Neural cell (in vitro differentiated cells): Measurements from ENCODE around the gene RNU6-9. TPM values are rescaled to one million over a fixed set of nuclear protein-coding genes. Genes with fewer than 3 reads are reported as not detected.

ENCODE experiments used
- H2AFZ ChIP-seq: fragments of 200-600, 300-800 bp; sonication (generic), shearing (Covaris generic); 2 replicates; pipeline ENCODE4 v1.6.0; 2014; ENCODE audit warnings: low read depth, mild to moderate bottlenecking, antibody characterized with exemption, low read length, moderate library complexity
- H3F3A ChIP-seq: fragments of 200-600 bp; shearing (Covaris generic); 2 replicates; pipeline ENCODE4 v1.6.1; 2016; ENCODE audit warnings: mild to moderate bottlenecking, moderate library complexity, mixed read lengths, antibody characterized with exemption, low read length; ENCODE audit not compliant: insufficient read depth, poor library complexity, severe bottlenecking
- H3K27ac ChIP-seq: fragments of 200-600, 300-800 bp; sonication (generic), shearing (Covaris generic); 2 replicates; pipeline ENCODE4 v1.5.1; 2014; ENCODE audit warnings: mild to moderate bottlenecking, low read length, moderate library complexity
- H3K27me3 ChIP-seq: fragments of 300-800, 200-600 bp; sonication (generic), shearing (Covaris generic); 2 replicates; pipeline ENCODE4 v1.6.0; 2014; ENCODE audit warnings: mild to moderate bottlenecking, low read depth, low read length, moderate library complexity; ENCODE audit not compliant: insufficient read depth
- H3K36me3 ChIP-seq: fragments of 300-800, 200-600 bp; sonication (generic), shearing (Covaris generic); 2 replicates; pipeline ENCODE4 v1.5.1; 2014; ENCODE audit warnings: mild to moderate bottlenecking, antibody characterized with exemption, low read length, moderate library complexity; ENCODE audit not compliant: insufficient read depth
- H3K4me2 ChIP-seq: fragments of 300-800, 200-600 bp; sonication (generic), shearing (Covaris generic); 2 replicates; pipeline ENCODE4 v1.6.0; 2014; ENCODE audit warnings: mild to moderate bottlenecking, low read length
- H3K4me3 ChIP-seq: fragments of 300-800, 200-600 bp; sonication (generic), shearing (Covaris generic); 2 replicates; pipeline ENCODE4 v1.5.1; 2014; ENCODE audit warnings: mild to moderate bottlenecking, low read length, moderate library complexity
- H3K79me2 ChIP-seq: fragments of 200-600 bp; shearing (Covaris generic); replicated peaks from 2 replicates; pipeline ENCODE4 v1.6.0; 2014; ENCODE audit warnings: mild to moderate bottlenecking, low read length, moderate library complexity; ENCODE audit not compliant: insufficient read depth
- H3K9ac ChIP-seq: fragments of 300-800, 200-600 bp; sonication (generic), shearing (Covaris generic); 2 replicates; pipeline ENCODE4 v1.6.1; 2016; ENCODE audit warnings: mild to moderate bottlenecking, low read length, mixed read lengths
- H3K9me2 ChIP-seq: fragments of 200-600 bp; shearing (Covaris generic); 2 replicates; pipeline ENCODE4 v1.6.1; 2016; ENCODE audit warnings: mild to moderate bottlenecking, low read length, mixed read lengths; ENCODE audit not compliant: insufficient read depth
- H3K9me3 ChIP-seq: fragments of 200-600, 300-800 bp; sonication (generic), shearing (Covaris generic); 2 replicates; pipeline ENCODE4 v1.6.1; 2016; ENCODE audit warnings: mild to moderate bottlenecking, mixed run types, low read length, moderate library complexity, mixed read lengths
- H4K20me1 ChIP-seq: fragments of 200-600 bp; shearing (Covaris generic); 2 replicates; pipeline ENCODE4 v1.6.1; 2016; ENCODE audit warnings: mild to moderate bottlenecking, mixed run types; ENCODE audit not compliant: insufficient read depth
- EP300 ChIP-seq: fragments of 450-650 bp; conservative IDR thresholded peaks from 2 replicates; pipeline ENCODE4 v1.6.1; 2014; ENCODE audit warnings: antibody characterized with exemption, mild to moderate bottlenecking, moderate library complexity; ENCODE audit not compliant: poor library complexity, severe bottlenecking
- EZH2 ChIP-seq: fragments of 200-600, 300-800 bp; shearing (Covaris generic), sonication (generic); IDR thresholded peaks from 2 replicates; pipeline ENCODE4 v1.6.1; 2014; ENCODE audit warnings: antibody characterized with exemption, low read length, borderline replicate concordance, mild to moderate bottlenecking; ENCODE audit not compliant: insufficient read depth, poor library complexity, severe bottlenecking
- MXI1 ChIP-seq: fragments of 450-650 bp; conservative IDR thresholded peaks from 2 replicates; pipeline ENCODE4 v1.6.1; 2014; ENCODE audit warnings: antibody characterized with exemption, mild to moderate bottlenecking; ENCODE audit not compliant: poor library complexity, severe bottlenecking
- POLR2AphosphoS5 ChIP-seq: IDR thresholded peaks from 2 replicates; pipeline ENCODE4 v1.6.1; 2012
- RAD21 ChIP-seq: fragments of 450-650 bp; conservative IDR thresholded peaks from 2 replicates; pipeline ENCODE4 v1.6.1; 2014; ENCODE audit warnings: antibody characterized with exemption, mild to moderate bottlenecking, moderate library complexity
- SMC3 ChIP-seq: fragments of 450-650 bp; conservative IDR thresholded peaks from 2 replicates; pipeline ENCODE4 v1.6.1; 2014; ENCODE audit warnings: antibody characterized with exemption, mild to moderate bottlenecking, moderate library complexity; ENCODE audit not compliant: poor library complexity
- TAF1 ChIP-seq: IDR thresholded peaks from 2 replicates; pipeline ENCODE4 v1.6.1; 2012; ENCODE audit warnings: low read depth
- polyA plus RNA-seq: library from polyadenylated mRNA; depleted of rRNA; stranded (reverse); fragments of >200 nt; gene quantifications from 2 replicates; pipeline ENCODE4 v1.2.3, GENCODE V29; 2014
- TF ChIP-seq, protein P1 (sequence below): fragments of 450-650 bp; IDR thresholded peaks from 2 replicates; pipeline ENCODE4 v1.5.1; 2014; ENCODE audit warnings: antibody characterized with exemption, mild to moderate bottlenecking, moderate library complexity; ENCODE audit not compliant: poor library complexity, severe bottlenecking
- TF ChIP-seq, protein P2 (sequence below): IDR thresholded peaks from 2 replicates; pipeline ENCODE4 v1.6.1; 2012; ENCODE audit warnings: borderline replicate concordance

Gene RNU6-9
- polyA plus RNA-seq, 1 donor from 2014 or later, result not detected

DNA sequence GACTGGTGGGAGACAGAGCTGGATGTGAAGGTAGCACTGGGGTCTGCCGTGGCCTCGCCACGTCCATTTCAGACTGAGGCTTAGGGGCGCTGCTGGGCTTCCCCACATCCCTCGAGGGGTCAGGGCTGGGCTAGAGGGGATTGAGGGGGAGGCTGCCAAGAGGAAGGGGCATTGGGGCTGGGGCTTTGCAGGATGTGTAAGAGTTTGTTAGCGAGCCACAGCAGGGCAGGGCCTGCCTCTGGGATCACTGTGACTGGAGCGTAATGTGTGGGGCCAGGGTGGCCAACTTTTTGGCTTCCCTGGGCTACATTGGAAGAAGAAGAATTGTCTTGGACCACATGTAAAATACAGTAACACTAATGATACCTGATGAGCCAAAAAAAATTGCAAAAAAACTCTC, 46.6 kb downstream of the RNU6-9 start:
- H3K4me2 ChIP-seq, result no peak overlapping the region
- no peak overlapping the region for H3K27ac ChIP-seq
- H2AFZ ChIP-seq, result no peak overlapping the region
- TF ChIP-seq SMC3, result no peak
- TF ChIP-seq POLR2AphosphoS5, result no peak
- no peak for TF ChIP-seq EZH2
- TF ChIP-seq, protein P1, sequence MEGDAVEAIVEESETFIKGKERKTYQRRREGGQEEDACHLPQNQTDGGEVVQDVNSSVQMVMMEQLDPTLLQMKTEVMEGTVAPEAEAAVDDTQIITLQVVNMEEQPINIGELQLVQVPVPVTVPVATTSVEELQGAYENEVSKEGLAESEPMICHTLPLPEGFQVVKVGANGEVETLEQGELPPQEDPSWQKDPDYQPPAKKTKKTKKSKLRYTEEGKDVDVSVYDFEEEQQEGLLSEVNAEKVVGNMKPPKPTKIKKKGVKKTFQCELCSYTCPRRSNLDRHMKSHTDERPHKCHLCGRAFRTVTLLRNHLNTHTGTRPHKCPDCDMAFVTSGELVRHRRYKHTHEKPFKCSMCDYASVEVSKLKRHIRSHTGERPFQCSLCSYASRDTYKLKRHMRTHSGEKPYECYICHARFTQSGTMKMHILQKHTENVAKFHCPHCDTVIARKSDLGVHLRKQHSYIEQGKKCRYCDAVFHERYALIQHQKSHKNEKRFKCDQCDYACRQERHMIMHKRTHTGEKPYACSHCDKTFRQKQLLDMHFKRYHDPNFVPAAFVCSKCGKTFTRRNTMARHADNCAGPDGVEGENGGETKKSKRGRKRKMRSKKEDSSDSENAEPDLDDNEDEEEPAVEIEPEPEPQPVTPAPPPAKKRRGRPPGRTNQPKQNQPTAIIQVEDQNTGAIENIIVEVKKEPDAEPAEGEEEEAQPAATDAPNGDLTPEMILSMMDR, result no peak
- TF ChIP-seq RAD21, result no peak
- TF ChIP-seq TAF1, result no peak
- TF ChIP-seq MXI1, result no peak
- TF ChIP-seq, protein P2, sequence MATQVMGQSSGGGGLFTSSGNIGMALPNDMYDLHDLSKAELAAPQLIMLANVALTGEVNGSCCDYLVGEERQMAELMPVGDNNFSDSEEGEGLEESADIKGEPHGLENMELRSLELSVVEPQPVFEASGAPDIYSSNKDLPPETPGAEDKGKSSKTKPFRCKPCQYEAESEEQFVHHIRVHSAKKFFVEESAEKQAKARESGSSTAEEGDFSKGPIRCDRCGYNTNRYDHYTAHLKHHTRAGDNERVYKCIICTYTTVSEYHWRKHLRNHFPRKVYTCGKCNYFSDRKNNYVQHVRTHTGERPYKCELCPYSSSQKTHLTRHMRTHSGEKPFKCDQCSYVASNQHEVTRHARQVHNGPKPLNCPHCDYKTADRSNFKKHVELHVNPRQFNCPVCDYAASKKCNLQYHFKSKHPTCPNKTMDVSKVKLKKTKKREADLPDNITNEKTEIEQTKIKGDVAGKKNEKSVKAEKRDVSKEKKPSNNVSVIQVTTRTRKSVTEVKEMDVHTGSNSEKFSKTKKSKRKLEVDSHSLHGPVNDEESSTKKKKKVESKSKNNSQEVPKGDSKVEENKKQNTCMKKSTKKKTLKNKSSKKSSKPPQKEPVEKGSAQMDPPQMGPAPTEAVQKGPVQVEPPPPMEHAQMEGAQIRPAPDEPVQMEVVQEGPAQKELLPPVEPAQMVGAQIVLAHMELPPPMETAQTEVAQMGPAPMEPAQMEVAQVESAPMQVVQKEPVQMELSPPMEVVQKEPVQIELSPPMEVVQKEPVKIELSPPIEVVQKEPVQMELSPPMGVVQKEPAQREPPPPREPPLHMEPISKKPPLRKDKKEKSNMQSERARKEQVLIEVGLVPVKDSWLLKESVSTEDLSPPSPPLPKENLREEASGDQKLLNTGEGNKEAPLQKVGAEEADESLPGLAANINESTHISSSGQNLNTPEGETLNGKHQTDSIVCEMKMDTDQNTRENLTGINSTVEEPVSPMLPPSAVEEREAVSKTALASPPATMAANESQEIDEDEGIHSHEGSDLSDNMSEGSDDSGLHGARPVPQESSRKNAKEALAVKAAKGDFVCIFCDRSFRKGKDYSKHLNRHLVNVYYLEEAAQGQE, result no peak
- no peak for TF ChIP-seq EP300
- H4K20me1 ChIP-seq, result no peaks in the 10 kb centered on the region
- H3K9ac ChIP-seq, result no peak overlapping the region
- H3K79me2 ChIP-seq, result peaks cover 5% of the 10 kb centered on the region
- no peaks in the 10 kb centered on the region for H3K36me3 ChIP-seq
- no peaks in the 10 kb centered on the region for H3K9me3 ChIP-seq
- H3K4me3 ChIP-seq, result no peak overlapping the region
- H3K9me2 ChIP-seq, result no peaks in the 10 kb centered on the region
- H3F3A ChIP-seq, result no peaks in the 10 kb centered on the region
- no peaks in the 10 kb centered on the region for H3K27me3 ChIP-seq

DNA sequence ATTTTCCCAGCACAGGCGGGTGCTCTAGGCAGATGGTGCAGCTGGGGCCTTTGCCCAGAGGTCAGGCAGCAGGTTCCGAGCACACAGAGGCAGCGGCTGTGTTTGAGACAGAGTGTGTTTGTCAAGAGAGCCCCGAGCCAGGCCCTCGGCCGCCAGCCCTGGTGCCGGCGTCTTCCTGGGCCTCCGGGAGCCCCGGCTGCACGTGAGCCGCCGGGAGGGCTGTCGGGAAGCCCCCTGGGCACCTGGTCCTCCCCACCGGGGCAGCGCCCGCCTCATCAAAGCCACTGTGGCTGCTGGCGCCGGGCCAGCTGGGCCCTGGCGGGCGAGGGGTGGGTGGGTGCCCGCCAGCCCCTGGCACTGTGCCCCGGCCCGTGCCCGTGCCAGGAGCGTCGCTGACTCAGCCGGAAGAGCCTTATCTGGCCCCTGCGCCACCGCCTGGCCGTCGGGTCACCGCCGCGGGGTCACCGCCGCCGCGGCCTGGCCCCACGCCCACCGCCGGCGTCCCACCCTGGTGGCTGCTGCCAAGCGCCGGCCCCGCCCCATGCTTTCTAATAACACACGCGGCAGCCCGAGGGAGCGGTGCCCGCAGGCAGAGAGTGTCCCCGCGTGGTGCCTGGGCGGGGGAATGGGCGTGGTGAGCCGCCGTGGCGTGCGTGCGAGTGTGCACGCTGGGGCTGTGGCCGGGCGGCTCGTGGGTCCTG, 47.5 kb downstream of the RNU6-9 start:
- no peak overlapping the region for H3K27ac ChIP-seq
- H4K20me1 ChIP-seq, result no peaks in the 10 kb centered on the region
- H3K4me3 ChIP-seq, result no peak overlapping the region
- no peaks in the 10 kb centered on the region for H3K9me3 ChIP-seq
- H3F3A ChIP-seq, result no peaks in the 10 kb centered on the region
- no peak for TF ChIP-seq EP300
- TF ChIP-seq MXI1, result no peak
- TF ChIP-seq, protein P2, result no peak
- TF ChIP-seq POLR2AphosphoS5, result no peak
- TF ChIP-seq, protein P1, result no peak
- TF ChIP-seq RAD21, result no peak
- no peak for TF ChIP-seq EZH2
- TF ChIP-seq SMC3, result no peak
- TF ChIP-seq TAF1, result no peak
- H3K79me2 ChIP-seq, result peaks cover 5% of the 10 kb centered on the region
- H3K4me2 ChIP-seq, result no peak overlapping the region
- no peaks in the 10 kb centered on the region for H3K27me3 ChIP-seq
- no peak overlapping the region for H3K9ac ChIP-seq
- no peak overlapping the region for H2AFZ ChIP-seq
- no peaks in the 10 kb centered on the region for H3K9me2 ChIP-seq
- H3K36me3 ChIP-seq, result no peaks in the 10 kb centered on the region
